HG03097 (cell line): ENCODE data around the gene KRT1.

ENCODE experiments used
- ATAC-seq: cut with Tn5 transposase; IDR thresholded peaks from one replicate; pipeline ENCODE4 v1.9.1; 2021; ENCODE audit not compliant: unreplicated experiment, low FRiP score

KRT1 gene

DNA sequence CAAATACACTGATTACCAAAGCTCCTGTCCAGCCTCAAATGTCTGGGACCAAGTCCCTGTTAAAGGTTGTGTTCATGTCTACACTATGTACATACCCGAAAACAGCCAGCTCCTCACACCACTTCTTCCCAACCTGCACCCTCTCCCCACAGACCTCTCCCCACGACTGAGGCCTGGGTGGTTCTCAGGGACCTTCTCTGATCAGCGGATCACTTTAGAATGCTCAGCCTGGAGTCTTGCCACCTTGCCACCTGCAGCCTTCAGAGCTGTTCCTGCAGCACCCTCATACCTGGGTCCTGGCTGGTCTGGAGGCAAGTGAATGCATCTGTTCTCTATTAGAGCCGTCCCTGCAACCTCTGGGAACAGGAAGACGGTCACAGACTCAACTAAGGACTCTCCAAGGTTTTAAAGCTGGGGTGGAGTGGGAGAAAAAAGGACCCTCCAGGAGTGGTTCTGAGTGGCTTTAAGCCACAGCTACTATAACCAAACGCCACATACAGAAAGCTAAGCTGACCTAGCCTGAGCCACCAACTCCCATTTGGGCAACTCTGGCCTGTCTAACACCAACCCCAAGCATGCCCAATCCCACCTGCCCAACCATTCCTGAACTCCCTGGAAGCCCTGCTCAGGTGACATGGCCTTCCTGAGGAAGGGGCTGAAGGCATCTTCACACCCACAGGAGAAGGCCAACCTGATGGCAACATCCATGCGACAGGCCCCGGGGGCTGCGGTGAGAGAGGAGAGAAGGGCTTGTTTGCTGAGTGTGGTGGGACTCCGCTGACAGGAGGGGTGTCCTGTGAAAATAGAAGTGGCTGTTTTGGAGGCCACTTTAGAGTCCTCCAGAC, 36.8 kb downstream of the KRT1 start:
- no peak for ATAC-seq

DNA sequence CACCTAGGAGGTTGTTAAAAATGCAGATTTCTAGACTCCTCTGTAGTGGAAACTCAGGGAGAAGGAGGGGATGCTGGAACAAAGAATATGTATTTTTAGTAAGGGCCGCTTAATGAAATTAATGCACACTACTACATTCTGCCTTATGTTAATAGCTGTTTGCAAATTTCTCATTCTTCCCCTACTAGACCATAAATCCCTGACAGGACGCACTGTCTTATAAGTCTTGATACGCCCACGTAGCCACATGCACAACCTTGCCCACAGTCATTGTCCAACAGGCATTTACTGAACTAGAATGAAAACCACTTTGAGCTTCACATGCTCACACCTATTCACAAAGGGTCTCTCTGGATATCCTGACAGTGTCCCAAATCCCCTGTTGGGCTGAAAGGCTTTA, 38.7 kb downstream of the KRT1 start:
- ATAC-seq: no peak

DNA sequence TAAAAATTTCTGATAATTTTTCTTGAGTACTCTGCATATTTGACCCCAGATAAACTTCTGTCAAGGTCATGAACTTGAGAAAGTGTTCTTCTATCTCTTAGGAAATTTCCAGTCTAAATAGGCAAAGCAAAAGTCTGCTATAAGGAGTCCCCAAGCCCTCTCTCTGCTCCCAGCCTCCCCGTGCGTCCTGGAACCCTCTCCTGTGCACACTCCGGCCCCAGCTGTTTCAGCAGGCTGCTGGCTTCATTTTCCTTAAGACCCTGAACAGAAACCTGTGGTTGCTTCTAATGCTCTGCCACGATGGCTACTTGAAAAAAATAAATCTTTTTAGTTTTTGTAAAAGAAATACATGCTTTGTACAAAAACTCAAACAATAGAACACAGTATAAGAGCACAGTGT, 42.9 kb downstream of the KRT1 start:
- ATAC-seq: no peak

DNA sequence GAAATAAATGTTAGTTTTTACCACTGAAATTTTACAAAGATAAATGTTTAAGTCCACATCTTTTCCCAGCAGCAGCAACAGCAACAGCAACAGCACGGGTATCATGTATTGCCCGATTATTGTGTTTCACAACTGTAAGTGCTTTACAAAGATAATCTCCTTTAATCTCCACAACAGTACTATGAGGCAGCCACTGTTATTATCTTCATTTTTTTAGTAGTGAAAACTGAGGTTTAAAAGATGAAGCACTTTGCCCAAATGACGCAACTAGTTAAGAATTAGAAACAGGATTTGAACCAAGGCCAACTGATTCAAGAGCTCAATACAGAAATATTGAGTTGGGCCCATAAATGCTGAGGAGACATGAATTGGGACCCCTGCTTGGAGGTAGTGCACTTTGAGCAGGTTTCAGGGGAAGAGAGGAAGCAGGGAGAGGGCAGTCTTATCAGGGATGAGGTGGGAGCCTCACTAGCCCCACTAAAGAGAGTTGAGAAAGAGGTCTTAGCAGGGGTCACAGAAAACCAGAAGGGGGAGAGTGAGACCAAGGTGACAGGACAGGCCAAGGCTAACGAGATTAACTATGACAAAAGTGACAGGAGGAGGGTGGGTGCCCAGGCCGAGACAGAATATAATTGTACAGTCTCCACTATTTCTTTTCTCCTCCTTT, 43.5 kb downstream of the KRT1 start:
- no peak for ATAC-seq

DNA sequence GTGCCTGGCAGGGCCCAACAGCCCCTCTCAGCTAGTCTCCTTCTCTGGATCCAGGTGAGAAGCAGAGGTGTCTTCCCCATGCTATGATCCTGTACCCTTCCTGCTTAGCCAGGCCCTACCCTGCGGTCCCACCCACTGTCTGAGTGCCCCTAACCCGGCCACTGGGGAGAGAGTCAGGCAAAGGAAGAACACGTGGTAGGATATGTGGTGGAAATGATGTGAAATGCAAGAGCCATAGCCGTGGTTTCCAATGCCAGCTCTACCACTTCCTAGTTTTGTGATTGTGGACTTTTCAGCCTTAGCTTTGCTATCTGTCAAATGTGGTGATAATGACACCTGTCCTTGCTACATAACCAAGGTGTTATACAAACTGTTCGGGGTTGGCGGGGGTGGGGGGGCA, 44.0 kb downstream of the KRT1 start:
- ATAC-seq: no peak

DNA sequence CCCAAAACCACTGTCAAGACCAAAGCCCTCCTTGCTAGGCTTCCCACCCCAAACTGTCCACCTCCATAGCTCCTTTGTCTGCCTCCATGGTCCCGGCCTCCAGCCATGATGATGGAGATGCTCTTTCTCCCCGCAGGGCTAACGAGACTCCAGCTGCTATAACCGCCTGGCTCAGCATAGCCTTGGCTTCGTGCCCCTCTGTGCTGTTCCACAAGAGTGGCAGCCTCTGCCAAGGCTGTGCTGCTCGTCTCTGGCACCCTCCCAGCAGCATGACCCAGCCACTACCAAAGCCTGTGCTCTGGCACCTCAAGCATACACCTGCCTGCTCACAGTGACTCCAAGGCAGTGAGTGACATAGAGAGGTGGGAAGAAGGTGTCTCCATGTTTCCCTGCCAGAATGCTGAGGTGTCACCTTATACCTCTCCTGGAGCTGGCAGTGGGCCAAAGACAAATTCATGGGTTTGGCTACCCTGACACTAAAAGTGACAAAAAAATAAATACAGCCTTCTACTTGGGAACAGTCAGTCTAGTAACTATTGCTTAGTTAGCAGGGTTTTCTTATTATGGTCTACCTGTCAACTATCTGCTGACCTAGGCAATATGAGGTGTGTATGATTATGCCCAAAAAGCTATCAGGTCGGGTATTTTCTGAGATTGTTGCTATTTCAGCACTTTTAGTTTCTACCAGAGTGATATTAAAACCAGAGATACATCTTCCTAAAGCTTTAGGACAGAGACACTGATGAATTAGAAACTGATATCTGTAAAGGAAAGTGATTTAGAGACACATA, 45.7 kb downstream of the KRT1 start:
- no peak for ATAC-seq

DNA sequence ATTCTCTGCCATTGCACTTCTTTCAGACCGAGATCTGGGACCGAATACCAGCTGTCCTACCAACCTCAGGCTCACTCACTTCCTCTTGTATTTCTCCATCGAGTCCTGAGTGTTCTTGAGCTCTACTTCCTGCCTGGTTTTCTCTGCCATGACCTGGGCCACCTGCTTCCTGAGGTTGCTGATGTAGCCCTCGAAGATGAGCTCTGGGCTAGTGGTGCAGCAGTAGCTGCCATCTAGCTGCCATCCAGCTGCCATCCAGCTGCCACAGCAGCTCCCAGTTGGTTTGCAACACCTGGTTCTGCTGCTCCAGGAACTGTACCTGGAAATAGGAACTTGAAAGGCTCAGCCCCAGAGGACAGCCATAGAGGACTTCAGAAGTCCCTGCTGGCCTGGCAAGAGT, 46.8 kb downstream of the KRT1 start:
- no peak for ATAC-seq

DNA sequence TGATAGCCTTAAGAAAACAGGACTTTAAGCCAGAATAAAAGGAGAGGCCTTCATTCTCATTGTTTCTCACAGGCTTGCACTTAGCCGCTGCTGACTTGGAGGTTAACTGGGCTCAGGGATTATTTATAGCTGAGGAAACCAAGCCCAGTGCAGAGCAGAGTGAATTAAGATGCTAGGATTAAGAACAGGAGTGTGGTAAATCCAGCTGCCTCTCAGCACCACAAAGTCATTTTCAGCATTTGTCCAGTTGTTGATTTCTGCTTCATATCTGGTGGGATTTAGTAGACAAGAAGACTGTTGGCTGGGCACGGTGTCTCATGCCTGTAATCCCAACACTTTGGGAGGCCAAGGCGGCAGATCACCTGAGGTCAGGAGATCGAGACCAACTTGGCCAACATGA, 47.6 kb downstream of the KRT1 start:
- ATAC-seq: no peak

DNA sequence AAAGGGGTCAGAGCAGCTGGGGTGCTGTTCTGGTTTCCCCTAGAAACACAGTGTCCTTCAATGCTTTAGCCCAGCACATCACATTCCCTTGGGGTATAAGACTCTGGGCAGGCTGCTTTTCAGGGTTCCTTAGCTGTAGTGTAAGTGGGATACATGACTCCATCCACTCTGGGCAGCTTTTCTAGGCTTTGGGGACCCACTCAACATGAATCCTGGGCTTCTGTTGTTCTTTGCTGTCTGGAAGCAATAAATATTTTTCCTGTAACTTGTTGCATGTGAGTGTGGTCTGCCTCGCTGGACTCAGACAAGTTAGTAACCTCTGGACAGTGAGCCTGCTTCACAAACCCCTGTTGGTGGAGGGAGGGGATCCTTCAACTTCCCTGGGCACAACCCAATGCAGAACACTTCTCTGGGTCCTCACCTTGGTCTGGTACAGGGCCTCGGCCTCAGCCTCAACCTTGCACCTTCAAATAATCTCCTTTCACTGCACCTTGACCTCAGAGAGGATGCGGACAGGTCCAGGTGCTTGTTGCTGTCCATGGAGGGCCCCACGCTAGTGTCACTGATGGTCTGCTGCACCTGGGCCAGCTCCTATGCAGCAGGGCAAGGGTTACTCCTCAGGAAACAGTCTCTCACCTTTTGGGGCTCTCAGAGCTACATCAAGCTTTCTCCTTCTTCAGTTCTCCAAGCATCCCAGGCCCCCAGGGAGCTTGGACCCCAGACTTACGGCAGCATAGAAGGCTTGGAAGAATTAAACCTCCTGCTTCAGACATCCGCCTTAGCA, 48.3 kb downstream of the KRT1 start:
- no peak for ATAC-seq

DNA sequence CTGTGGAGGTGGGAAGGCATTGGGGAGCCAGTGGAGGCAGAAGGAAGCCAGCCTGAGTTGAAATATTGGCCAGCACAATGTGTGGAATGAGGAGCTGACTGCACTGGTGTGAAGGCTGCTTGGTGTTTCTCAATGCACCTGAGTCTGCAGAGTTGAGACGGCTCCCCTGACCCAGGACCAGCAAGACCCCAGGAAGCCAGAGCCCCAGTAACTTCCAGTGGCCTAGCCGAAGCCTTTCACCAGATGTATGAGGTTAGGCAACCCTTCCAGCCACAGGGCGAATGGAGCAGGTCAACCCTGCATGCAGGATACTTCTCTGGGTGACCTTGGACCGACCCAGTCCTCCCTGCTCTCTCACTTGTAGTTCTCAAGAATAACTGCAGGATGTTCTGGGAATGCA, 48.9 kb downstream of the KRT1 start:
- no peak for ATAC-seq

DNA sequence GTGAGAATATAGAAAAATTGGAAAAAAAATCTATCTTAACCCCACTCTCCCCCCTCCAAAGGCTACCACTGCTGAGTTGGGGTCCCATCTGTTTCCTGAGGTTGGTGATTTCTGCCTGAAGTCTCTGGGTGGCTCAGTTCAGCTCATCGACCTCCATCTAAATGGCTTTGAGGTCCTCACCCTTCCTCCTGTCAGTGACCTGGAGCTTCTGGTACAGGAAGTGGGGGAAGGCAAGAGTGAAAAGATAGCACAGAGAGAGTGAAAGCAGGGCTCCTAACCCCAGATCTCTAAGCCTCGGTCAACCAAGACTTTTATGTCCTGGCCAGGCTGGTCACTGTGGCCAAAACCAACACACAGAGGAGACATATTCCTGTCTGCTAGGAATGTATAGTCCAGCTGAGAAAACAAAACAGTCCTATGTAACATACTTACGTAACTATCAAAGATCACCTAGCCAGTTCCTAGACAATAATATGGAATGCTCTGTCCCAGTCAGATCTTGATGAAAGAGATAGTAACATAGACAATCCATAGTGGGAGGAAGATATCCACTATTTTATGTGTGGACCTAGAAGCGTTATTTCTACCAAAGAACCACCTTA, 49.5 kb downstream of the KRT1 start:
- no peak for ATAC-seq

DNA sequence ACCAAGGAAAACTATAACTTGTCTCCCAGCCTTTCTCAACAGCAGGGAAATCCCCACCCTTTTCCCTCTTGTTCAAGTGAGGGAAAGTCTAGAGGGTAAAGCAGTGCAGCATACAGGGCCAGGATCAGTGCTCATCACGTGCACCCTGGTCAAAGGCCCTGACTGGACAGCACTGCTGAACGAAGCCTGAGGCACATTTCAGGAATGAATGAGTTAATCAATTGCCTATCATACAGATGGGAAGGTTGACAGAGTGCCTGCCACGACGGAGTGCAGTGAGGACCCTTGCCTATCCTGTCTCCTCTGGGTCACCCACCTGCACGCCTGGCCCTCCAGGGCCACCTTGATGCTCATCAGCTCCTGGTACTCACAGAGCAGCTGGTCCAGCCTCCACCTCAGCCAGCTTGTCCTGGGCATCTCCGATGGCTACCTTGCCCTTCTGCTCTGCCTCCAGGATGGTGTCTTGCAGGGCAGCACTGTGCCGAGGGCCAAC, 50.2 kb downstream of the KRT1 start:
- ATAC-seq: no peak

DNA sequence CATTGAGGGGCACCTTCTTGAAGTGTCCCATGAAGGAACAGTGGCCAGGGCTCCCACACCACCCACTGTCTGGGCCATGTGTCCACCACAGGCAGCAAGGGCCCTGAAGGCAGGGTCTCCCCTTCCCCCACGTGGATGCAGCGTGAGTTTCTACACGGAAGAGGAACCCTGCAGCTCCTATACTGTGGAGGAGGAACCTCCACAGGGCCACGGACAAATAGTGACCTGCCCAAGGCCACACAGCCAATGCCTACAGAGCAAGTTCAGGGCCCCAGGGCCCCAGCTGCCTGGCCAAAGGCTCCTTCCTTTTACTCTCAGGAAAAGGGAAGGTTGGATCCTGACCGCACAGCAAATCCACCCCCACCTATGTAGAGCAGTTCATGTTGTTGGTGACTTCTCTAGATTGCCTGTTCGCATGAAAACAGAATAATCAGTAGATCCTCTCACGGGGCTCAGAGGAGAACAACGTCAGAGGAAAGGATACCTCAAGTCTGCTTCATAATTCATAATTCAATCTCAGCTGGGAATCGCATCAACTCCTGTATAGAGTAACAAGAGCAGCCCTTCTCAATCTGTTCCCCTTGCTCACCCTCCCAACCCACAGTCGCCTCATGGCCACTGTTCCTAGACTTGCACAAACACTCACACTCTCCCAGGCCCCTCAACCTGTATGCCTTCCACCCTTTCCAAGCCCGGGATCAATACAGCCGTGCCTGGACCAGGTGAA, 50.8 kb downstream of the KRT1 start:
- no peak for ATAC-seq

DNA sequence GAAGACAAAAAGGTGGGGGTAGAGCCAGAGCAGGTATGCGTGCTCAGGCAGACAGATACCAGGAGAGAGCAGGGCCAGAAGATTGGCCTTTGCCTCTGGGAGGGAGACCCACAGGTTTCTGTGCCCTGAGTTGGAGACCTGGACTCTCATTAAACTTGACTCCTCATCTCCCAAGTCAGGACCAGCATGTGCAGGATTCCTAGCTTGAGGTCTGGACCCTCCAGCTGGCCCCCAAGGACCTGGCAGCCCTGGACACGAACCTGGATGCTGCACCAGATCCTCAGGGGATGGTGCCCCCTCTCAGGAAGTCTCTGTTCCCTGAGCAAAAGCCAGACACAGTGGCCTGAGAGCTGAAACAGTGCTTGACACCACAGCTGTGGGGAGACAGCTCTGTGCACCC, 51.4 kb downstream of the KRT1 start:
- no peak for ATAC-seq

DNA sequence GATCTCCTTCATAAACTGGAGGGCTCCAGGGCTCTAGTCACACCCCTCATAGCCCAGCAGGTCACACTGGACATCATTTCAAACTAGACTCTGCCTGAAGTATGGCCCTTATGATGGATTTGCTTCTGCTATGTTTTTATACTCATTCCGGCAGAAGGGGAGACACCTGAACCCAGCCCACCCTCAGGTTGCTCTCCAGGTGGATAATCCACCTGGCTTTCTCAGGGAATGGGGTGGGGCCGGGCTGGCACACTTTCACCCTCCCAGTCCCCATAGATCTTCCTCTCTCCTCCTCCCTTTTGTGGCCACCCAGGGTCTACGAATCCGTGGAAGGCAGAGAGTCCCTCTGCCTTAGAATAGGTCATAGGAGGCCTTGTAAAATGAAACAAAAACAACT, 52.1 kb downstream of the KRT1 start:
- ATAC-seq: no peak

DNA sequence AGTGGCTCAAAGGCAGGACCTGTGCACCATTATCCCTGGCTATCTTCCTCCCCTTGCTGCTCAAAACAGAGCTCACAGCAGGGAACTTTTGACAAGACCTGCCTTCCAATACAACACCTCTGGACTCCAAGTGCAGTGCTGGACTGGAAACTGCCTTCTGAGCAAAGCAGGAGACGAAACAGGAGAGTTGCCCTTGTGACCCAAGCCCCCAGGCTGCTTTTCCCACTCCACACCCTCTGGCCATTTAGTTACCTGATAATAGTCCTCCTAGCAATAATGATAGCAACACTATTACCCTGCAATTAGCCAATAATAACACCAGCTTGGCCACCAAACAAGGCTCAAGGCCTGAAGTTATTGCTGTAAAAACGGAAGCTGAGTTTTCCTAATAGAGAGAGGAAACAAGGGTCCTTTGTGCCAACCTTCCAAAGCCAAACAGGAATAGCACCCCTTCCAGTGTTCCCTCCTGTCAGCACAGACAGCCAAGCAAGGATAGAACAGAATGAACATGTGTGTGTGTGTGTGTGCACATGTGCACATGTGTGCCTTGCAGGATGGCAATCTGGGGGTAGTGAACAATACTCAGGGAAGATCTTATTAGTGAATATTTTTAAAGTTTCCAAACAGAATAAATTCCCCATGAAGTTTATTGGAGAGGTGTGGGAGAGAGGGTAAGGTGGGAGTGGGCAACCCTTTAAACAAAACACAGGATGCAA, 52.7 kb downstream of the KRT1 start:
- ATAC-seq: no peak
